Kidney epithelial cell (primary cell): ENCODE data around the gene CASD1. TPM values are rescaled to one million over a fixed set of nuclear protein-coding genes. Genes with fewer than 3 reads are reported as not detected.

Source experiments
- DNase-seq: peaks from one replicate; pipeline ENCODE4 v3.0.0-alpha.2; 2010; ENCODE audit warnings: low read depth
- H3K27me3 ChIP-seq: 2 replicates; pipeline ENCODE4 v1.6.0; 2011; ENCODE audit warnings: low read length; ENCODE audit not compliant: control insufficient read depth, insufficient read depth
- H3K36me3 ChIP-seq: 2 replicates; pipeline ENCODE4 v1.5.1; 2011; ENCODE audit warnings: low read length; ENCODE audit not compliant: control insufficient read depth, insufficient read depth
- H3K4me3 ChIP-seq: 2 replicates; pipeline ENCODE4 v1.5.1; 2011; ENCODE audit warnings: low read depth, mild to moderate bottlenecking, control low read depth, low read length
- CTCF ChIP-seq: IDR thresholded peaks from 2 replicates; pipeline ENCODE4 v1.5.1; 2011; ENCODE audit warnings: mild to moderate bottlenecking, moderate library complexity, low read length, control low read depth, inconsistent platforms; ENCODE audit not compliant: insufficient read depth, poor library complexity, severe bottlenecking
- total RNA-seq: library from RNA; depleted of rRNA; stranded (reverse); fragments of >200 nt; gene quantifications from 2 replicates; pipeline ENCODE4 v1.2.3, GENCODE V29; 2015

CASD1 gene
- total RNA-seq, 1 donor from 2014 or later = 15.8 TPM

GRCh38 chr7:94590526-94591162 is 81.0 kb downstream of the CASD1 start:
- no peak for TF ChIP-seq CTCF
- Histone ChIP-seq H3K27me3 (no peaks in the 10 kb centered on the region), H3K4me3 (no peak overlapping the region), H3K36me3 (no peaks in the 10 kb centered on the region)
- no peak for DNase-seq

- H3K36me3 ChIP-seq = no peaks in the 10 kb centered on the region
- no peak overlapping the region for H3K4me3 ChIP-seq
- no peak for TF ChIP-seq CTCF
- no peak for DNase-seq
- H3K27me3 ChIP-seq = no peaks in the 10 kb centered on the region
Observed at GRCh38 chr7:94591176-94591575, 81.6 kb downstream of the CASD1 start.

- DNase-seq = no peak
- TF ChIP-seq CTCF = no peak
- H3K36me3 ChIP-seq = no peaks in the 10 kb centered on the region
- no peaks in the 10 kb centered on the region for H3K27me3 ChIP-seq
- no peak overlapping the region for H3K4me3 ChIP-seq
Observed at GRCh38 chr7:94594882-94595281, 85.3 kb downstream of the CASD1 start.

GRCh38 chr7:94595717-94596116 is 86.1 kb downstream of the CASD1 start:
- no peaks in the 10 kb centered on the region for H3K27me3 ChIP-seq

GRCh38 chr7:94600267-94600666 is 90.7 kb downstream of the CASD1 start:
- H3K27me3 ChIP-seq = no peaks in the 10 kb centered on the region
- TF ChIP-seq CTCF = no peak
- no peaks in the 10 kb centered on the region for H3K36me3 ChIP-seq
- no peak for DNase-seq
- no peak overlapping the region for H3K4me3 ChIP-seq

More at GRCh38 chr7:94595717-94596116, 86.1 kb downstream of the CASD1 start:
- no peak for TF ChIP-seq CTCF
- no peaks in the 10 kb centered on the region for H3K36me3 ChIP-seq
- DNase-seq = no peak
- no peak overlapping the region for H3K4me3 ChIP-seq

GRCh38 chr7:94602181-94602580 is 92.6 kb downstream of the CASD1 start:
- no peak for TF ChIP-seq CTCF

More at GRCh38 chr7:94602181-94602580, 92.6 kb downstream of the CASD1 start:
- Histone ChIP-seq H3K36me3 (no peaks in the 10 kb centered on the region), H3K27me3 (no peaks in the 10 kb centered on the region), H3K4me3 (no peak overlapping the region)
- DNase-seq = no peak
